Fibroblast of the aortic adventitia (primary cell): ENCODE data around the gene NIPAL1. TPM values are rescaled to one million over a fixed set of nuclear protein-coding genes. Genes with fewer than 3 reads are reported as not detected.
A peak's percentile ranks its signal among the peaks of the same experiment; 100 is the strongest.

Experiments used
- DNase-seq: peaks from one replicate; pipeline ENCODE4 v3.0.0-alpha.2; 2010; ENCODE audit warnings: low read depth
- H3K4me3 ChIP-seq: 2 replicates; pipeline ENCODE4 v1.5.1; 2011; ENCODE audit warnings: low read depth, mild to moderate bottlenecking, control low read depth, low read length, moderate library complexity
- CTCF ChIP-seq: IDR thresholded peaks from 2 replicates; pipeline ENCODE4 v1.5.1; 2011; ENCODE audit warnings: mild to moderate bottlenecking, low read length, control low read depth, inconsistent platforms; ENCODE audit not compliant: insufficient read depth
- total RNA-seq: library from RNA; depleted of rRNA; stranded (reverse); fragments of >200 nt; gene quantifications from 2 replicates; pipeline ENCODE4 v1.2.3, GENCODE V29; 2012; ENCODE audit warnings: low replicate concordance

The NIPAL1 gene
- total RNA-seq, 1 donor, result 0.90 TPM

GRCh38 chr4:48073567-48074103, 57.1 kb downstream of the NIPAL1 start:
- DNase-seq, result peak; percentile 32
- H3K4me3 ChIP-seq, result no peak overlapping the region
- no peak for TF ChIP-seq CTCF

- no peak for TF ChIP-seq CTCF
- H3K4me3 ChIP-seq, result no peak overlapping the region
- DNase-seq, result no peak
These were observed 58.1 kb downstream of the NIPAL1 start for GRCh38 chr4:48074657-48075056.

- H3K4me3 ChIP-seq, result no peak overlapping the region
- no peak for DNase-seq
- TF ChIP-seq CTCF, result no peak
These were observed 61.9 kb downstream of the NIPAL1 start for GRCh38 chr4:48078425-48078824.

GRCh38 chr4:48078862-48079655, 62.5 kb downstream of the NIPAL1 start:
- TF ChIP-seq CTCF, result no peak
- no peak overlapping the region for H3K4me3 ChIP-seq
- no peak for DNase-seq

GRCh38 chr4:48079972-48080391, 63.4 kb downstream of the NIPAL1 start:
- peak; percentile 46 for DNase-seq
- TF ChIP-seq CTCF, result no peak
- H3K4me3 ChIP-seq, result no peak overlapping the region

GRCh38 chr4:48081196-48081595, 64.6 kb downstream of the NIPAL1 start:
- TF ChIP-seq CTCF, result no peak
- H3K4me3 ChIP-seq, result no peak overlapping the region
- DNase-seq, result peak; percentile 54

- no peak for DNase-seq
- H3K4me3 ChIP-seq, result no peak overlapping the region
- no peak for TF ChIP-seq CTCF
These were observed 66.4 kb downstream of the NIPAL1 start for GRCh38 chr4:48082956-48083355.
